A673 (cell line): ENCODE results near the gene ADGRD1. TPM values are rescaled to one million over a fixed set of nuclear protein-coding genes. Genes with fewer than 3 reads are reported as not detected.

Experiments used
- BruUV-seq: library from RNA; stranded (reverse); fragments of 400-500 nt; replicated peaks from 2 replicates; lab custom pipeline; 2021; lab: Mats Ljungman, UMichigan
- CTCF ChIA-PET: fragments of 300-600 bp; sonication (Branson Sonifier 250); formaldehyde crosslinking; loops from one replicate; lab custom pipeline; 2022; ENCODE audit warnings: antibody characterized with exemption; lab: Charles Lee
- POLR2A ChIA-PET: fragments of 300-600 bp; sonication (Branson Sonifier 250); formaldehyde crosslinking; loops from one replicate; lab custom pipeline; 2022; ENCODE audit warnings: antibody characterized with exemption; ENCODE audit not compliant: low non-redundant PET; lab: Charles Lee
- DNase-seq: peaks from one replicate; pipeline ENCODE4 v3.0.0-alpha.2; 2015; ENCODE audit warnings: low spot score
- H3K27ac ChIP-seq: fragments of 200-600 bp; sonication (generic); 2 replicates; pipeline ENCODE4 v1.5.1; 2016; ENCODE audit warnings: mixed run types, low read depth, mild to moderate bottlenecking, mixed read lengths, antibody characterized with exemption, low read length; ENCODE audit not compliant: poor library complexity, severe bottlenecking
- H3K27me3 ChIP-seq: fragments of 200-600 bp; sonication (generic); replicated peaks from 2 replicates; pipeline ENCODE4 v1.6.1; 2017; ENCODE audit warnings: mixed run types, low read depth, mild to moderate bottlenecking, mixed read lengths, antibody characterized with exemption, low read length; ENCODE audit not compliant: insufficient read depth, poor library complexity
- H3K36me3 ChIP-seq: fragments of 200-600 bp; sonication (generic); 2 replicates; pipeline ENCODE4 v1.6.1; 2016; ENCODE audit warnings: mixed run types, mild to moderate bottlenecking, mixed read lengths, antibody characterized with exemption, low read length; ENCODE audit not compliant: insufficient read depth, poor library complexity, severe bottlenecking
- H3K4me1 ChIP-seq: fragments of 200-600 bp; sonication (generic); 2 replicates; pipeline ENCODE4 v1.6.1; 2017; ENCODE audit warnings: mixed run types, mild to moderate bottlenecking, mixed read lengths, antibody characterized with exemption, low read length; ENCODE audit not compliant: insufficient read depth, poor library complexity, severe bottlenecking
- H3K4me3 ChIP-seq: fragments of 200-600 bp; sonication (generic); 2 replicates; pipeline ENCODE4 v1.5.1; 2016; ENCODE audit warnings: low read depth, mixed run types, mild to moderate bottlenecking, mixed read lengths, low read length; ENCODE audit not compliant: poor library complexity, severe bottlenecking
- H3K9me3 ChIP-seq: fragments of 200-600 bp; sonication (generic); 2 replicates; pipeline ENCODE4 v1.6.1; 2016; ENCODE audit warnings: mixed run types, low read depth, mild to moderate bottlenecking, mixed read lengths, antibody characterized with exemption, low read length; ENCODE audit not compliant: poor library complexity, severe bottlenecking
- CTCF ChIP-seq: fragments of 300-800, 200-600 bp; sonication (generic); conservative IDR thresholded peaks from 2 replicates; pipeline ENCODE4 v1.5.1; 2017; ENCODE audit warnings: low read depth, mild to moderate bottlenecking, antibody characterized with exemption, low read length, moderate library complexity, mixed read lengths
- EZH2 ChIP-seq: fragments of 200-600 bp; sonication (generic); IDR thresholded peaks from 2 replicates; pipeline ENCODE4 v1.6.1; 2017; ENCODE audit warnings: borderline replicate concordance, low read depth, mild to moderate bottlenecking, mixed read lengths, antibody characterized with exemption, low read length; ENCODE audit not compliant: poor library complexity, severe bottlenecking
- intact Hi-C: fragments of 100-400 bp; cut with micrococcal nuclease; formaldehyde crosslinking; loops from one replicate; pipeline ENCODE4 v1.10.0; 2022; ENCODE audit not compliant: unreplicated experiment
- total RNA-seq: library from RNA; stranded (reverse); gene quantifications from 2 replicates; pipeline ENCODE4 v1.2.3, GENCODE V29; 2021

ADGRD1 gene
- total RNA-seq, 1 experiment from 2014 or later, result not detected

- TF ChIP-seq EZH2 (no peak), CTCF (no peak)
- Histone ChIP-seq H3K36me3 (no peaks in the 10 kb centered on the region), H3K9me3 (no peaks in the 10 kb centered on the region), H3K27ac (no peak overlapping the region), H3K27me3 (no peaks in the 10 kb centered on the region), H3K4me1 (no peaks in the 10 kb centered on the region), H3K4me3 (no peak overlapping the region)
- intact Hi-C loops, result no loop called here
- CTCF ChIA-PET, result no interaction called here
- BruUV-seq, result no TSS peak
- POLR2A ChIA-PET, result no interaction called here
- DNase-seq, result no peak
Measured at GRCh38 chr12:130973906-130974305, 20.2 kb downstream of the ADGRD1 start.

GRCh38 chr12:130975116-130975515, 21.4 kb downstream of the ADGRD1 start:
- intact Hi-C loops, result no loop called here
- H3K4me1 ChIP-seq, result no peaks in the 10 kb centered on the region
- POLR2A ChIA-PET, result no interaction called here

GRCh38 chr12:130976171-130976720, 22.5 kb downstream of the ADGRD1 start:
- no peaks in the 10 kb centered on the region for H3K27me3 ChIP-seq
- intact Hi-C loops, result no loop called here
- H3K9me3 ChIP-seq, result no peaks in the 10 kb centered on the region
- CTCF ChIA-PET, result no interaction called here
- no peak overlapping the region for H3K27ac ChIP-seq
- no peak for DNase-seq
- BruUV-seq, result no TSS peak
- H3K4me3 ChIP-seq, result no peak overlapping the region
- no peaks in the 10 kb centered on the region for H3K4me1 ChIP-seq
- H3K36me3 ChIP-seq, result no peaks in the 10 kb centered on the region
- POLR2A ChIA-PET, result no interaction called here
- no peak for TF ChIP-seq EZH2
- no peak for TF ChIP-seq CTCF

More at GRCh38 chr12:130975116-130975515, 21.4 kb downstream of the ADGRD1 start:
- Histone ChIP-seq H3K36me3 (no peaks in the 10 kb centered on the region), H3K27ac (no peak overlapping the region), H3K4me3 (no peak overlapping the region), H3K9me3 (no peaks in the 10 kb centered on the region), H3K27me3 (no peaks in the 10 kb centered on the region)
- TF ChIP-seq EZH2, result no peak
- no peak for TF ChIP-seq CTCF
- no peak for DNase-seq
- BruUV-seq, result no TSS peak
- CTCF ChIA-PET, result no interaction called here
